GM10248 (cell line): ENCODE results near the gene PPP6R3.

Experiments used
- CTCF ChIA-PET: fragments of 300-600 bp; sonication (Branson Sonifier 250); formaldehyde crosslinking; extraction: SDS; loops from one replicate; lab custom pipeline; 2021; ENCODE audit warnings: antibody characterized with exemption; lab: Yijun Ruan, JAX
- POLR2A ChIA-PET: fragments of 350-650 bp; sonication (Branson Sonifier 250); formaldehyde crosslinking; extraction: SDS; loops from one replicate; lab custom pipeline; 2020; ENCODE audit warnings: antibody characterized with exemption; lab: Yijun Ruan, JAX
- DNase-seq: peaks from one replicate; pipeline ENCODE4 v3.0.0; 2012; ENCODE audit errors: extremely low spot score
- CTCF ChIP-seq: IDR thresholded peaks from 2 replicates; pipeline ENCODE4 v1.5.1; 2012; ENCODE audit warnings: mild to moderate bottlenecking, low read depth; ENCODE audit errors: extremely low read depth, missing control alignments, control extremely low read depth

The PPP6R3 gene

DNA sequence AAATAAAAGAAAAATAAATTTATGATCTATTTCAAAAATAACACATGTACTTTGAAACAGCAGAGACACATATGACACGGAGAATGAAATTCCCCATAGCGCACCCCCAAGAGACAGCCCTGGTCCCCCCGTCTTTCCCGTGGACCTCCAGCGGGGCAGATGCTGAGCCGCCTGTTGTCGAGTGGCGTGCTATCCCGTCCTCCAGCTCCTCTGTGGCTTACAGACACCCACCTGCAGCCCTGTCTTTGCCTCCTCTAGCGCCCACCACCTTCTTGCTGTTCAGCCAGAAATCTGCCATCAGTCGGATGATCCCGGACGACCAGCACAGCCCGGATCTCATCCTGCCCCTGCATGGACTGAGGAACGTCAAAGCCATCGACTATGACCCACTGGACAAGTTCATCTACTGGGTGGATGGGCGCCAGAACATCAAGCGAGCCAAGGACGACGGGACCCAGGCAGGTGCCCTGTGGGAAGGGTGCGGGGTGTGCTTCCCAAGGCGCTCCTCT, 44.4 kb upstream of the PPP6R3 start:
- CTCF ChIA-PET: interaction anchor here (2.1 kb wide), 1 partner anchor 45 kb away, joined by 7 read pairs; no protein-coding TSS in a partner anchor
- DNase-seq: no peak
- no peak for TF ChIP-seq CTCF
- POLR2A ChIA-PET: no interaction called here

DNA sequence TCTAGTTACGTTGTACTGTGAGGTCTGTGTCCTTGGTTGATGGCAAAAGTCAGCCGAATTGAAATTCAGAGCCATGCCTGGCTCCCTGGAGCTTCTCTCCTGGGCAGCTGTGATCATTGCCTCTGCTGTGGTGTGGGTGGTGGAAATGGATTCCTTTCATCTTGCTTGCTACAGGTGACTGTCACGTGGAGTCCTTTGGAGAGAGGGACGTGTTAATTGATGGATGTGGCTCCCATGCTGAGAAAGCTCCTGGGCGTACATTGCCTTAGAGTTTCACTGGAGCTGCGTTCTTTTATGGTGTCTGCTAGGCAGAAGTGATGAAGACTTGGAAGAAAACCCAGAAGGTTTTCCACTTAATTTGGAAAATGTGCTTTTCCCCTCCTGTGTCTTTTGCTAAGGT, 41.9 kb upstream of the PPP6R3 start:
- ChIA-PET CTCF (no interaction called here), POLR2A (no interaction called here)
- no peak for TF ChIP-seq CTCF
- DNase-seq: no peak

GRCh38 chr11:68420171-68420570, 40.4 kb upstream of the PPP6R3 start:
- no peak for TF ChIP-seq CTCF
- no peak for DNase-seq
- POLR2A ChIA-PET: no interaction called here
- CTCF ChIA-PET: no interaction called here

GRCh38 chr11:68423481-68423880, 37.1 kb upstream of the PPP6R3 start:
- TF ChIP-seq CTCF: no peak
- ChIA-PET POLR2A (no interaction called here), CTCF (no interaction called here)
- no peak for DNase-seq

- CTCF ChIA-PET: interaction anchor here (0.6 kb wide), 1 partner anchor 166 kb away, joined by 3 read pairs; no protein-coding TSS in a partner anchor
- no peak for DNase-seq
- POLR2A ChIA-PET: no interaction called here
- no peak for TF ChIP-seq CTCF
Measured at GRCh38 chr11:68424101-68424632, 36.4 kb upstream of the PPP6R3 start.

GRCh38 chr11:68424981-68425865, 35.3 kb upstream of the PPP6R3 start:
- CTCF ChIA-PET: interaction anchor here (0.6 kb wide), 1 partner anchor 167 kb away, joined by 3 read pairs; no protein-coding TSS in a partner anchor
- TF ChIP-seq CTCF: no peak

More at GRCh38 chr11:68424981-68425865, 35.3 kb upstream of the PPP6R3 start:
- POLR2A ChIA-PET: no interaction called here
- DNase-seq: no peak
